ENCODE results near the gene MYO1D. TPM values are rescaled to one million over a fixed set of nuclear protein-coding genes. Genes with fewer than 3 reads are reported as not detected.

MYO1D gene
- total and polyA plus RNA-seq, 4 donors, result 4.5 to 22.9 (median 13.3) TPM

- TF ChIP-seq HNF4G (IDR thresholded peaks at IDR 0.05) (no peak), GABPA (IDR thresholded peaks at IDR 0.05 in 1 of 2, conservative IDR thresholded peaks at IDR 0.05 in 1 of 2) (no peak)
Measured at GRCh38 chr17:32634167-32634566, 242.8 kb downstream of the MYO1D start (continued).

GRCh38 chr17:32631341-32632096, 245.4 kb downstream of the MYO1D start:
- TF ChIP-seq ATF3 (IDR thresholded peaks at IDR 0.05), result no peak
- TF ChIP-seq MAX (IDR thresholded peaks at IDR 0.05), result no peak
- no peak for TF ChIP-seq FOXA2 (IDR thresholded peaks at IDR 0.05)
- TF ChIP-seq HNF4A (conservative IDR thresholded peaks at IDR 0.05), result no peak
- Histone ChIP-seq H3K4me1 (ENCODE audit: control insufficient read depth in 4 of 4, insufficient read depth in 4 of 4, low read length in 3 of 4) (peaks cover 6 to 20% (median 15%) of the 10 kb centered on the region in 4 donors), H3K27me3 (ENCODE audit: control insufficient read depth in 4 of 4, insufficient read depth in 4 of 4, low read length in 3 of 4) (no peaks in the 10 kb centered on the region), H3K4me3 (ENCODE audit: low read depth in 1 of 3, low read length in 3 of 3) (no peak overlapping the region), H3K9me3 (ENCODE audit: control insufficient read depth in 4 of 4, low read length in 3 of 4) (no peaks in the 10 kb centered on the region), H3K36me3 (ENCODE audit: control insufficient read depth in 4 of 4, insufficient read depth in 3 of 4, low read depth in 1 of 4, low read length in 3 of 4) (no peaks in the 10 kb centered on the region), H3K27ac (ENCODE audit: low read depth in 1 of 2, low read length in 2 of 2) (no peak overlapping the region), H3K9ac (ENCODE audit: low read depth in 1 of 2, low read length in 2 of 2) (no peak overlapping the region)
- 94% methylated on average over 6 of the region's 6 CpGs for WGBS
- no peak for DNase-seq (ENCODE audit: low spot score)

GRCh38 chr17:32629563-32630190, 247.2 kb downstream of the MYO1D start:
- Histone ChIP-seq H3K4me3 (ENCODE audit: low read depth in 1 of 3, low read length in 3 of 3) (no peak overlapping the region), H3K4me1 (ENCODE audit: control insufficient read depth in 4 of 4, insufficient read depth in 4 of 4, low read length in 3 of 4) (peaks cover 6 to 20% (median 15%) of the 10 kb centered on the region in 4 donors), H3K9ac (ENCODE audit: low read depth in 1 of 2, low read length in 2 of 2) (no peak overlapping the region), H3K27ac (ENCODE audit: low read depth in 1 of 2, low read length in 2 of 2) (no peak overlapping the region), H3K36me3 (ENCODE audit: control insufficient read depth in 4 of 4, insufficient read depth in 3 of 4, low read depth in 1 of 4, low read length in 3 of 4) (no peaks in the 10 kb centered on the region), H3K27me3 (ENCODE audit: control insufficient read depth in 4 of 4, insufficient read depth in 4 of 4, low read length in 3 of 4) (no peaks in the 10 kb centered on the region), H3K9me3 (ENCODE audit: control insufficient read depth in 4 of 4, low read length in 3 of 4) (no peaks in the 10 kb centered on the region)
- DNase-seq (ENCODE audit: low spot score), result no peak
- 93% methylated on average over 11 of the region's 11 CpGs for WGBS
- TF ChIP-seq RAD21 (IDR thresholded peaks at IDR 0.05), result no peak
- no peak for TF ChIP-seq HNF4A (conservative IDR thresholded peaks at IDR 0.05)
- TF ChIP-seq TAF1 (conservative IDR thresholded peaks at IDR 0.05), result no peak
- TF ChIP-seq ZBTB33 (IDR thresholded peaks at IDR 0.05), result no peak
- no peak for TF ChIP-seq NR2F2 (IDR thresholded peaks at IDR 0.05)
- no peak for TF ChIP-seq GABPA (IDR thresholded peaks at IDR 0.05 in 1 of 2, conservative IDR thresholded peaks at IDR 0.05 in 1 of 2)
- no peak for TF ChIP-seq FOXA1 (IDR thresholded peaks at IDR 0.05)
- TF ChIP-seq JUND (IDR thresholded peaks at IDR 0.05), result no peak
- no peak for TF ChIP-seq SP1 (IDR thresholded peaks at IDR 0.05)
- TF ChIP-seq RXRA (IDR thresholded peaks at IDR 0.05), result no peak
- TF ChIP-seq HNF4G (IDR thresholded peaks at IDR 0.05), result no peak
- TF ChIP-seq CTCF (IDR thresholded peaks at IDR 0.05; ENCODE audit: low read depth, low read length, missing input control), result no peak
- no peak for TF ChIP-seq EGR1 (IDR thresholded peaks at IDR 0.05; ENCODE audit: low read depth in 2 of 2)
- no peak for TF ChIP-seq ATF3 (IDR thresholded peaks at IDR 0.05)

Data from liver (tissue), 9 donors.